SU-DHL-6 (cell line): ENCODE data around the gene ZFAND2A.

Experiments used
- EZH2phosphoT487 ChIP-seq: fragments of 200-600 bp; sonication (generic), shearing (Covaris generic); conservative IDR thresholded peaks from 2 replicates; pipeline ENCODE4 v1.6.1; 2018; ENCODE audit warnings: mild to moderate bottlenecking, antibody characterized with exemption, low read length, moderate library complexity, mixed read lengths
- TF ChIP-seq, protein P1 (sequence below): fragments of 200-600 bp; sonication (generic); IDR thresholded peaks from one replicate; pipeline ENCODE4 v1.5.1; 2017; ENCODE audit warnings: antibody characterized with exemption, mild to moderate bottlenecking, low read length, moderate library complexity; ENCODE audit not compliant: insufficient read depth, poor library complexity, severe bottlenecking

DNA sequence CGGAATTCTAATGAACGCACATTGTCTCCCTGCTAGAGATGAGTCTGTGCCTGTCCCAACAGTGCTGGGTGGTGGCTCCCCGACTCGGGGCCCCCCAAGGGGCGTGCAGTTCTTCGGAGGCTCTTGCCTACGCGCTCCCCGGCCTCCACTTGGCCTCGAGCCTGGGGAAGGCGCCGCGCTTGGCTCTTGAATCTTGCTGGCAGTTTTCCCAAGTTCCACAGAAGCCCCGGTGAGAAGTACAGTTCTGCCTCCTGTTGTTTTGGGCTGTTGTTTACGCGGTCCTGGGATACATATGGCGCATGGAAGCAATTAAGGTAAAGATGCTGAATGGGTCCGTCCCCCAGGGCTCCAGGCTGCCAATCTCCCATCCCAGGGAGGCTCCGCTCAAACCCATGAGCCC is 40.0 kb upstream of the ZFAND2A start:
- TF ChIP-seq, protein P1, sequence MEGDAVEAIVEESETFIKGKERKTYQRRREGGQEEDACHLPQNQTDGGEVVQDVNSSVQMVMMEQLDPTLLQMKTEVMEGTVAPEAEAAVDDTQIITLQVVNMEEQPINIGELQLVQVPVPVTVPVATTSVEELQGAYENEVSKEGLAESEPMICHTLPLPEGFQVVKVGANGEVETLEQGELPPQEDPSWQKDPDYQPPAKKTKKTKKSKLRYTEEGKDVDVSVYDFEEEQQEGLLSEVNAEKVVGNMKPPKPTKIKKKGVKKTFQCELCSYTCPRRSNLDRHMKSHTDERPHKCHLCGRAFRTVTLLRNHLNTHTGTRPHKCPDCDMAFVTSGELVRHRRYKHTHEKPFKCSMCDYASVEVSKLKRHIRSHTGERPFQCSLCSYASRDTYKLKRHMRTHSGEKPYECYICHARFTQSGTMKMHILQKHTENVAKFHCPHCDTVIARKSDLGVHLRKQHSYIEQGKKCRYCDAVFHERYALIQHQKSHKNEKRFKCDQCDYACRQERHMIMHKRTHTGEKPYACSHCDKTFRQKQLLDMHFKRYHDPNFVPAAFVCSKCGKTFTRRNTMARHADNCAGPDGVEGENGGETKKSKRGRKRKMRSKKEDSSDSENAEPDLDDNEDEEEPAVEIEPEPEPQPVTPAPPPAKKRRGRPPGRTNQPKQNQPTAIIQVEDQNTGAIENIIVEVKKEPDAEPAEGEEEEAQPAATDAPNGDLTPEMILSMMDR = no peak
- TF ChIP-seq EZH2phosphoT487 = no peak
